Ureter (tissue), 1 donor: ENCODE results near the gene ZSCAN10. TPM values are rescaled to one million over a fixed set of nuclear protein-coding genes. Genes with fewer than 3 reads are reported as not detected.
"Not testable (repeated sequence)": the region's sequence is repeated elsewhere in the genome, so short reads cannot be mapped to it uniquely, and the experiment has no call there.

ENCODE experiments used
- DNase-seq: peaks from one replicate; pipeline ENCODE4 v3.0.0-alpha.2; 2020; ENCODE audit warnings: low spot score
- total RNA-seq: library from RNA; stranded (reverse); gene quantifications from one replicate; pipeline ENCODE4 v1.2.4, GENCODE V29; 2023
- donor health status: DM: yes; HTN: yes; CAD: no.

ZSCAN10 gene
- total RNA-seq, 1 donor from 2014 or later: not detected

GRCh38 chr16:3063625-3064386, 35.3 kb downstream of the ZSCAN10 start:
- no peak for DNase-seq

DNA sequence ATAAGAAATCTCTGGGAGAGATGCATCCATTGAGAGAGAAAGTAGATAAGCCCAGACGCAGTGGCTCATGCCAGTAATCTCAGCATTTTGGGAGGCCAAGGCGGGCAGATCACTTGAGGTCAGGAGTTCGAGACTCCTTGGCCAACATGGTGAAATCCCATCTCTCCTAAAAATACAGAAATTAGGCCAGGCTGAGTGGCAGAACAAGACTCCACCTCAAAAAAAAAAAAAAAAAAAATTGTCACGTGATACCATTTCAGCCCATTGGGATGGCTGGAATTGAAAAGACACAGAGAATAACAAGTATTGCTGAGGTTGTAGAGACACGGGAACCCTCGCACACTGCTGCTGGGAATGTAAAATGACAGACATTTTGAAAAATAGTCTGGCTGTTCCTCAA, 36.5 kb downstream of the ZSCAN10 start:
- DNase-seq: no peak

- DNase-seq: no peak
These were observed 38.6 kb downstream of the ZSCAN10 start for GRCh38 chr16:3060339-3061127.

GRCh38 chr16:3059723-3060242, 39.3 kb downstream of the ZSCAN10 start:
- no peak for DNase-seq

DNA sequence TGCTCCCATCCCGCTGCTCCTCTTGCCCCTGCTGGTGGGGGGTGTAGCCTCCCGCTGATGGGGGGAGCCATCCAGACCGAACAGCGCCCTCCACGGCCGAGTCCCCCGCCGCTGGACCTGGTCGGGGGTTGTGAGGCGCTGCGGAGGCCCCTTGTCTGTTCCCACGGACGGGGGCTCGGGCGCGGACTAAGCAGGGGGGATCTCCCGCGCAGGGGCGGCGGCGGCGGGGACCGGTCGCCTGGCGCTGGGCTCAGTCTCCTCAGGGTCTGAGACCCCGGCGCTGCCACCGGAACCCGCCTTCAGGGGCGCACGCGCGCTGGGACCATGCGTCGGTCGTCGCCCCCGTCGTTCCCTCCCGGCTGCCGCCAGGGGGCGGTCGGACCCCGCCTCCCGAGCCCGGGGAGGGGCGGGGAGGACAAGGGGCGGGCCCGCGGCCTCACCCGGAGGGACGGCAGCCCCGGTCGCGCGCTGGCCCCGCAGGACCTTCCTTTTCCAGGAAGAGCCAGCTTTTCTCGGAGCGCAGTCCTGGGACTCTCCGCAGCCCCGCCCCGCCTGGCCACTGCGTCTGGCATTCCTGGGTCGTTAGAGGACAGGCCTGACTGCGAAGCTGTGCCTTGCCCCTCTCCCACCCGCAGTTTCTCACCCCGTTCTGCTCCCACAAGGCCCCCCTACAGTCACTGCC, 39.9 kb downstream of the ZSCAN10 start:
- DNase-seq: peak; percentile 86

DNA sequence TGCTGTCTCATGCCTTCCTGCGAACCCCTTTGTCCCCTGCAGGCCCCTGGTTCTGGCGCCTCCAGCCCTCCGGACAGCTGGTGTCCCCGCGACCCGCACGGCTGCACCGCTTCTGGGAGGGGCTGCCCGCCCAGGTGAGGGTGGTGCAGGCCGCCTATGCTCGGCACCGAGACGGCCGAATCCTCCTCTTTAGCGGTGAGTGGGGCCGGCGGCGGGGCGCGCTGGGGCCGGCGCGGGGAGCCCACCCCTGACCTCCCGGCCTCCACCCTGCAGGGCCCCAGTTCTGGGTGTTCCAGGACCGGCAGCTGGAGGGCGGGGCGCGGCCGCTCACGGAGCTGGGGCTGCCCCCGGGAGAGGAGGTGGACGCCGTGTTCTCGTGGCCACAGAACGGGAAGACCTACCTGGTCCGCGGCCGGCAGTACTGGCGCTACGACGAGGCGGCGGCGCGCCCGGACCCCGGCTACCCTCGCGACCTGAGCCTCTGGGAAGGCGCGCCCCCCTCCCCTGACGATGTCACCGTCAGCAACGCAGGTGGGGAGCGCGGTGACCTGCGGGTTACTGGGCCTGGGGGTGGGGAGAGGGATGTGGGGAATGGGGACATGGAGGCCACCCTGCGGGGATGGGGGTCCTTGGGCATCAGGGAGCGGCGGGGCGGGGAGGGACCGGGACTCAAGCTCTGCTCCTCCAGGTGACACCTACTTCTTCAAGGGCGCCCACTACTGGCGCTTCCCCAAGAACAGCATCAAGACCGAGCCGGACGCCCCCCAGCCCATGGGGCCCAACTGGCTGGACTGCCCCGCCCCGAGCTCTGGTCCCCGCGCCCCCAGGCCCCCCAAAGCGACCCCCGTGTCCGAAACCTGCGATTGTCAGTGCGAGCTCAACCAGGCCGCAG, 40.7 kb downstream of the ZSCAN10 start:
- peak; percentile 72 for DNase-seq

DNA sequence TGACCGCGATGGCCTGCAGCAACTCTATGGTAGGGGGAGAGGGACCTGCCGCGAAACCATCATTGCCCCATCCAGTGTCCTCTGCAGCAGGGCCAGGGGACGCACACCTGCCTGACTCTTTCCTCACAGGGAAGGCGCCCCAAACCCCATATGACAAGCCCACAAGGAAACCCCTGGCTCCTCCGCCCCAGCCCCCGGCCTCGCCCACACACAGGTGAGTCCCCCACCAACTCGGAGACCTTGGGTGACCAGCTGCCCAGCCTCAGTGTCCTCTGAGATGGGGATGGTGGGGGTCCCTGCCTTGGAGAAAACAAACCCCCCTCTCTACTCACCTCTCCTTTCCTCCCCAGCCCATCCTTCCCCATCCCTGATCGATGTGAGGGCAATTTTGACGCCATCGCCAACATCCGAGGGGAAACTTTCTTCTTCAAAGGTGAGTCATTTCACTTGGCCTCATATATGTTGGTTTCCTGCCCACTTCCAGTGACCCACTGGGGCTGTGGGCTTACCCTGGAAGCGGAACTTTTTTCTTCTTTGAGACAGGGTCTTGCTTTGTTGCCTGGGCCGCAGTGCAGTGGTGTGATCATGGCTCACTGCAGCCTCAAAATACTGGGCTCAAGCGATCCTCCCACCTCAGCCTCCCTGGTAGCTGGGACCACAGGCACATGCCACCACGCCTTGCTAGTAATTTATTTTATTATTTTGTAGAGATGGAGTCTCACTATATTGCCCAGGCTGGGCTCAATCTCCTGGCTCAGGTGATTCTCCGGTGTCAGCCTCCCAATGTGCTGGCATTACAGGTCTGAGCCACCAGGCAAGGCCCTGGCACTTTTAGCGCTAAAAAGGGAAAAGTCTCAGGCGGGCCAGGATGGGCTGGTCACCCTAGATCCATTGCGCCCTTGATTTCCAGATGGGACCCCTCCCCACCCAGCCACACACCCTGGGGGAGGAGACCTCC, 41.6 kb downstream of the ZSCAN10 start:
- no peak for DNase-seq

DNA sequence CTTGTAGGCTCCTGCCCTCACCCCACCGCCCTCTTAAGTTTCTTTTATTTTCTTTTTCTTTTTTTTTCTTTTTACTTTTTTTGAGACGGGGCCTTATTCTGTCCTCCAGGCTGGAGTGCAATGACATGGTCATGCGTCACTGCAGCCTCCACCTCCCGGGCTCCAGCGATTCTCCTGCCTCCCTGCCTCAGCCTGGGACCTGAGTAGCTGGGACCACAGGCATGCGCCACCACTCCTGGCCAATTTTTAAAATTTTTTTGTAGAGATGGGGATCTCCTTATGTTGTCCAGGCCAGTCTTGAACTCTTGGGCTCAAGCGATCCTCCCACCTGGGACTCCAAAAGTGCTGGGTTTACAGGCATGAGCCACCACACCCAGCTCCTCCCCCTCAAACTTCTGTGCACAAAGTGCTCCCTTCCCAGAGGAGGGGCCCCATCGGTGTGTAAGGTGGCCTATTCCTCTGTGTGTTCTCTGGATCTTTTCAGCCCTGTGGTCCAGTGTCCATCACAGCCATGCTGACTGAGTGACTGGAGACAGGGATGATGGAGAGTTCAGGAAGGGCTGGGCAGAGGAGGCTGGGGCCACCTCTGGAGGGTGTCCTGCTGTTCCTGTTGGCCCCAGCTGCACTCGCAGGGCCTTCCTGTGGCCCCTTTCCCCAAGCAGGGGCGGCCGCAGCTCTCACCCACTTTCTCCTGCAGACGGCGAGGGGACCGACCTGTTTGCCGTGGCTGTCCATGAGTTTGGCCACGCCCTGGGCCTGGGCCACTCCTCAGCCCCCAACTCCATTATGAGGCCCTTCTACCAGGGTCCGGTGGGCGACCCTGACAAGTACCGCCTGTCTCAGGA, 42.5 kb downstream of the ZSCAN10 start:
- DNase-seq: no peak

DNA sequence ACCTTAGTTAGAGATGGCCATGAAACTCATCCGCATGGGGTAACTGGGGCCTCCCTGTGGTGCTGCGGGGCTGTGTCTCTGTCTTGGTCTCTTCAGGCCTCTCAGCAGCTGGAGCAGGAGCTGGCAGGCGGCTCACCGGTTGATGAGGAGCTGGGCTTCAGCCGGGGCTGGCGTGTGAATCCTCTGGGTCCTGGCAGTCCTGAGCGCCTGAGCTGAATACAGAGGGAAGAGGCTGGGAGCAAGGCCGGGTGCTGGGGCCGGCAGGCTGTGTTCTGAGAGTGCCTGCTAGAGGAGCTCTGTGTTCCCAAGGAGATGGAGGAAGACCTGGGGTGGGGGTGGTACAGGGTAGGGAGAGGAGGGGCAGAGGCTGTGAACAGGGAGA, 43.4 kb downstream of the ZSCAN10 start:
- DNase-seq: not testable (repeated sequence)

- DNase-seq: no peak
These were observed 43.9 kb downstream of the ZSCAN10 start for GRCh38 chr16:3054965-3055733.

GRCh38 chr16:3053330-3053710, 45.8 kb downstream of the ZSCAN10 start:
- DNase-seq: not testable (repeated sequence)

DNA sequence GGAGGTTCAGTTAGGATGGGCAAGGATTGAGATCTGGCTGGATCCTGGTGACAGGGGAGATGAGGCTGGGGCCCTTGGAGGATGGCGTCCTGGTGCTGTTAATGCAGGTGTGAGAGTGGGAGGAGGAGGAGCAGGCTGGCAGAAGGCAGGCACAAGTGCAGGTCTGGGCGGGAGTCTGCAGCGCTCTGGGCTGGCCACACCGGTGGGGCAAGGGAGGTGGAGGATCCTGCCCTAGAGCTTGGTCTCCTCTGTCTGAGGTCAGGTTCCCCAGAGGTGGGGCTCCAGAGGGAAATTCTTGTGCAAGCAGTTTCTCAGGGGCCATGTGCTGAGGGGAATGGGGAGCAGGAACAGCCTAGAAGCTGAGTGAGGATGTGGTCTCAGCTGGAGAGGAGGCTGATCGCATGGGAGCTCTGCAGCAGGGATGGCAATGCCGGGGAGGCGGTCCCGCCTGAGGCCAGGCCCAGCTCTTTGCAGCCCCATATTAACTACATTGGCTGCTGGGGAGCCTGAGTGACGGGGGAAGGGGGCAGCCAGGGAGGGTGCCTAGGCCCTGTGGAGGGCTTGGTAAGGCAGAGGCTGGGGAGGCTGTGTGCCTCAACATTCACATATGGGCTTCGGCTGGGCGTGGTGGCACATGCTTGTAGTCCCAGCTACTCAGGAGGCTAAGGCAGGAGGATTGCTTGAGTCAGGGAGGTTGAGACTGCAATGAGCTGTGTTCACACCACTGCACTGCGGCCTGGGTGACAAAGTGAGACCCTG, 46.3 kb downstream of the ZSCAN10 start:
- DNase-seq: not testable (repeated sequence)

- no peak for DNase-seq
These were observed 47.6 kb downstream of the ZSCAN10 start for GRCh38 chr16:3051494-3051893.

DNA sequence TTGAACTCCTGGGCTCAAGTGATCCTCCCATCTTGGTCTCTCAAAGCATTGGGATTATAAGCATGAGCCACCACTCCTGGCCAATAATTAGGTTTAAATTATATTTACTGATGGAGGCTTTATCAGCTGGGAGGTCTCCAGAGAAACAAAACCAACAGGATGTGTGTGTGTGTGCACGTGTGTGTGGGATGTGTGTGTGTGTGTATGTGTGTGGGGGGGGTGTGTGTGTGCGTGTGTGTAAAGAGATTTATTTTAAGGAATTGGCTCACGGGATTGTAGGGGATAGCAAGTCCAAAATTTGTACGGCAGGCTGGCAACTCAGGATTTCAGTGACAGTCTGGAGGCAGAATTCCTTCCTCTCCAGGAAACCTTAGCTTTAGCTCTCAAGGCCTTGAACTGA, 48.1 kb downstream of the ZSCAN10 start:
- DNase-seq: no peak

GRCh38 chr16:3050487-3050886, 48.6 kb downstream of the ZSCAN10 start:
- DNase-seq: no peak

DNA sequence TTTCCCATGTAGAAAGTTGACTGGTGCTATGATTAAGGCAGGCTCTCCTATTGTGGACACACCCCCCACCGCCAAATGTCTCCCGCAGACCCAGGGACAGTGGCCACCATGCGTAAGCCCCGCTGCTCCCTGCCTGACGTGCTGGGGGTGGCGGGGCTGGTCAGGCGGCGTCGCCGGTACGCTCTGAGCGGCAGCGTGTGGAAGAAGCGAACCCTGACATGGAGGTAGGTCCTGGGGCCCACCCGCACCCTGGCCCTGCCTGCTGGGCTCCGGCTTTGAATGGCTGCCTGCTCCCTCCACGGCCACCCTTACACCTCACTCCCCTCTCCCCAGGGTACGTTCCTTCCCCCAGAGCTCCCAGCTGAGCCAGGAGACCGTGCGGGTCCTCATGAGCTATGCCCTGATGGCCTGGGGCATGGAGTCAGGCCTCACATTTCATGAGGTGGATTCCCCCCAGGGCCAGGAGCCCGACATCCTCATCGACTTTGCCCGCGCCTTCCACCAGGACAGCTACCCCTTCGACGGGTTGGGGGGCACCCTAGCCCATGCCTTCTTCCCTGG, 49.1 kb downstream of the ZSCAN10 start:
- DNase-seq: no peak

DNA sequence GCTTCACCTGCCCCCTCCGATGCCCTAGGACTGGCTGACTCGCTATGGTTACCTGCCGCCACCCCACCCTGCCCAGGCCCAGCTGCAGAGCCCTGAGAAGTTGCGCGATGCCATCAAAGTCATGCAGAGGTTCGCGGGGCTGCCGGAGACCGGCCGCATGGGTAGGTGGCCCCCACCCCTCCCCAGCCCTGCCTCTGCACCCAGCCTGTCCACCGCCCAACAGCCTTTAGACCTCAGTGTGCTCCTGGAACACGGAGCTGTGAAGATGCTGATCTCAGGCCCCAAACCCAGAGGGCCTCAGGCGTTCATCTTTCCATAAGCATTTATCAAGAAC, 51.7 kb downstream of the ZSCAN10 start:
- no peak for DNase-seq
